CD4-positive, alpha-beta T cell treated with Interleukin-15 for 1 hour (primary cell): Measurements from ENCODE around the gene TSPAN8.
"Not testable (repeated sequence)": the region's sequence is repeated elsewhere in the genome, so short reads cannot be mapped to it uniquely, and the experiment has no call there.

ENCODE experiments used
- DNase-seq: peaks from one replicate; pipeline ENCODE4 v3.0.0-alpha.2; 2020

TSPAN8 gene

DNA sequence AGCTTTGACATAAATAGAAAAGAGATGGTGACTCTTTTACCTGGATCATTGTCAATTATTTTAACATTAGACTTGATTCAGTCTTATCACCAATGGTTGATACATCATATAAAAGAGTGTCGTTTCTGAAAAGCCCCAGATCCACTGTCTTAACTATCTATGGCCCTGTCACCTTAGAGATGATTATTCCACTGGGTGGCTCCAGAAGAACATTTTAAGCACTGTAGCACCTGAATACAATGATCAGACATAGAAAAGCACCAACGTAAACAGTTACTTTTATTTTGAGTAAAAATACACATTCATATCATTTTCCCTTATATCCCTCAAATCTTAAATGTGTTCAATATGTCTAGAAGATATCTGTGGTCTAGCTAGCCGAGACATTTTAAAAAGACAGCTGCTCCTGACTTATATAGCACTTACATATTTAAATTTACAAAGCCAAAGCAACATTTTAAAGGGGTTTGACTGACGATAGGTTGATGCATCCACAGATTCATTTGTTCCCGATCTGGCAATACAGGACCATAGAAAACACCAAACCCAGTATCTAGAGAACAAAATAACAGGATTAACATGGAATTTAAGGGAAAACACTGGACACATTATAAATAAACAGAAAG is 32.9 kb downstream of the TSPAN8 start:
- no peak for DNase-seq

DNA sequence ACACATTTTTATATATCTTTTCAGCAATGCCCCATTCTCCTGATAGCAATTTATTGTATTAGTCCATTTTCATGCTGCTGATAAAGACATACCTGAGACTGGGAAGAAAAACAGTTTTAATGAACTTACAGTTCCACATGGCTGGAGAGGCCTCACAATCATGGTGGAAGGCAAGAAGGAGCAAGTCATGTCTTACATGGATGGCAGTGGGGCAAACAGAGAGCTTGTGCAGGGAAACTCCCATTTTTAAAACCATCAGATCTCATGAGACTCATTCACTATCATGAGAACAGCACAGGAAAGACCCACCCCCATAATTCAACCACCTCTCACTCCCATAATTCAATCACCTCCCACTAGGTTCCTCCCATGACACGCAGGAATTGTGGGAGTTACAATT is 44.7 kb downstream of the TSPAN8 start:
- not testable (repeated sequence) for DNase-seq

DNA sequence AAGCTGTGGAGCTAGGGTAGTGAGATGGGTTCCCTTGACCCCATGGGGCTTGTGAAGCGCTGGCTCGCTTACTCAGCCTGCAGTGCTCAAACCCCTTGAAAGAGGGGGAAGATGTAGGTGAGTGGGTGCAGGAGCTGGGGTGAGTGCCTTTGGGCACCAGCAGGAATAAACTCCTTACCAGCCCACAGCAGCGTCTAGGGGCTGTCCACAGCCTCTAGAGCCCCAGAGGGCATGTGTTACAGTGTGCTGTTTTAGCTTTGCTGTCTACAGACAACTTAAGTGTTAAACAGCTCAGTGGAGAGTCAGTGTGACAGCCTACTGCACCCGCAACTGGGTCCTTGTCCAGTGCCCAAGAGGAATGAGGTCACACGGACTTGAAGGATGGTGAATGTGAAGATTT is 48.0 kb downstream of the TSPAN8 start:
- no peak for DNase-seq

DNA sequence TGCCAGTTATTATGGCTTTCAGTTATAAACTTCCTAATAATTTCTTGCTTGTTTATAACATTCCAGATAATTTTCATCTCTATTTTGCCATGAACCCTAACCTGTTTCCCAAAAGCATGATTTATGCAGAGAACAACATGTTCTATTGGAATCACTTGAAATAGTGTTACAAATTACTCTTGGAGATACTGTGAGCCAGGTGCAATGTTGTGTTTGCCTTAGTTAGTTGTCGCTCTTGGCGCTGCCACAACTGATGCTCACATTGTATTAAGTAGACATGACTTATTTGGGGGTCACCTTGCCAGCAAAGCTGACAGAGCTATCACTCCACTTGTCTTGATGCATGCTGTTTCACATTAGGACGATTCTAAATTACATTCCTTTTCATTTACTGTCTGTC is 49.4 kb downstream of the TSPAN8 start:
- no peak for DNase-seq

- DNase-seq: no peak
Measured at GRCh38 chr12:71107936-71108335, 49.9 kb downstream of the TSPAN8 start.

DNA sequence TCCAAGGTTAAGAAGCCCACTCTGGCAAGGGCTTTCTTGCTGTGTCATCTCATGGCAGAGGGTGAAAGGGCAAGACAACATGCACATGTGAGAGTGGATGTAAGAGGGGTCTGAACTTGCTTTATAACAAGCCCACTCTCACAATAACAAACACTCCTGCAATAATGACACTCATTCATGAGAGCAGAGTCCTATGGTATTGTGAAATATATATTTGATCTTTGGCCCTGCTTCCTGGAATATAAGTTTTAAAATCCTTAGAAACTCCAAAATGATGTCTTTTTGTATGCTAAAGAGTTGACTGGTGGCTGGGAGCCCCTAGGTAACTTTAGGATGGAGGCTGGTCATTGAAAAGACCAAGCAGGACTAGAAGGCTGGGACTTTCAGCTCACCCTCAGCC is 51.8 kb downstream of the TSPAN8 start:
- DNase-seq: no peak

DNA sequence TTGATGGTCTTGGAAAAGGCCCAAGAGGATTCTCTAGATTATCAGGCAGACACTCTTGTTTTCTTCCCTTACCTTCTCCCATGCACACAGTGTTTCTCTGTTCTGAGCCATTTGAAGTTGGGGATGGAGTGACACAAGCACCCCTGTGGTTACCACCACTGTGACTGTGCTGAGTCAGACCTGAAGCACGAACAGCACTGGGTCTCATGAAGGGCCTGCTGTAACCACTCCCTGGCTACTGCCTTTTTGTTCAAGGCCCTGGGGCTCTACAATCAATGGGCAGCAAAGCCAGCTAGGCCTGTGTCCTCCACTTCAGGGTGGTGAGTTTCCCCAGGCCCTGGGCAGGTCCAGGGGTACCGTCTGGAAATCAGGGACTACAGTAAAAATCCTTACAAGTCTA is 65.5 kb downstream of the TSPAN8 start:
- no peak for DNase-seq

DNA sequence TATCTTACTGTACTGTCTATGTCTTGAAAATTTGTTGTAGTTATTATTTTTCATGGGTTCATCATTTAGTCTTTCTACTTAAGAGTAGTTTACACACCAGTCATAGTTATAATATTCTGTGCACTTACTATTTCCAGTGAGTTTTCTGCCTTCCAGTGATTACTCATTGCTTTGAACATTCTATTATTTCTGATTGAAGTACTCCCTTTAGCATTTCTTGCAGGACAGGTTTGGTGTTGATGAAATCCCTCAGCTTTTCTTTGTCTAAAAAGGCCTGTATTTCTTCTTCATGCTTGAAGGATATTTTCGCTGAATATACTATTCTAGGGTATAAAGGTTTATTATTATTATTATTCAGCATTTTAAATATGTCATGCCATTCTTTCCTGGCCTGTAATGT is 66.8 kb downstream of the TSPAN8 start:
- no peak for DNase-seq

GRCh38 chr12:71085575-71085974 is 72.2 kb downstream of the TSPAN8 start:
- DNase-seq: no peak

GRCh38 chr12:71075743-71076142 is 82.1 kb downstream of the TSPAN8 start:
- no peak for DNase-seq
